H1 (cell line): ENCODE results near the gene PTGIS. TPM values are rescaled to one million over a fixed set of nuclear protein-coding genes. Genes with fewer than 3 reads are reported as not detected.

ENCODE experiments used
- CTCF ChIA-PET: fragments of 300-600 bp; sonication (Branson Sonifier 250); formaldehyde crosslinking; loops from one replicate; lab custom pipeline; 2021; ENCODE audit not compliant: partially characterized antibody; lab: Charles Lee
- POLR2A ChIA-PET: fragments of 300-600 bp; sonication (Branson Sonifier 250); formaldehyde crosslinking; loops from one replicate; lab custom pipeline; 2021; ENCODE audit warnings: inconsistent platforms; ENCODE audit not compliant: partially characterized antibody; lab: Charles Lee
- DNase-seq, 2 experiments: peaks; one replicate each; pipeline versions ENCODE4 v3.0.0 to v3.0.0-alpha.2; 2010 to 2022; ENCODE audit warnings: low spot score in 2 of 2, low read depth in 1 of 2, mixed read lengths in 1 of 2
- FAIRE-seq: peaks from 2 replicates; lab custom pipeline; 2011; peaks lifted over from hg19 to GRCh38; lab: Jason Lieb, UNC
- H2AFZ ChIP-seq: 2 replicates; pipeline ENCODE4 v1.8.1; 2012; ENCODE audit warnings: low read length, inconsistent platforms
- H2AK5ac ChIP-seq: 2 replicates; pipeline ENCODE4 v1.6.1; 2013; ENCODE audit warnings: low read depth, low read length
- H2BK120ac ChIP-seq: replicated peaks from 2 replicates; pipeline ENCODE3; 2013; ENCODE audit warnings: low read depth, low read length, inconsistent platforms
- H2BK12ac ChIP-seq: 2 replicates; pipeline ENCODE4 v1.6.1; 2013; ENCODE audit warnings: low read depth, low read length
- H2BK15ac ChIP-seq: 2 replicates; pipeline ENCODE4 v1.6.1; 2013; ENCODE audit warnings: low read length
- H2BK20ac ChIP-seq: 2 replicates; pipeline ENCODE4 v1.6.1; 2013; ENCODE audit warnings: low read length
- H2BK5ac ChIP-seq: 2 replicates; pipeline ENCODE4 v1.6.1; 2013; ENCODE audit warnings: low read depth, low read length
- H3K14ac ChIP-seq: 2 replicates; pipeline ENCODE4 v1.6.1; 2013; ENCODE audit warnings: inconsistent platforms; ENCODE audit not compliant: insufficient read length
- H3K18ac ChIP-seq: 2 replicates; pipeline ENCODE4 v1.6.1; 2013; ENCODE audit warnings: low read length; ENCODE audit errors: extremely low read depth
- H3K23ac ChIP-seq: 2 replicates; pipeline ENCODE4 v1.6.1; 2013; ENCODE audit warnings: inconsistent platforms; ENCODE audit not compliant: insufficient read length
- H3K23me2 ChIP-seq: 2 replicates; pipeline ENCODE4 v1.6.1; 2013; ENCODE audit warnings: low read depth, low read length
- H3K27ac ChIP-seq: 2 replicates; pipeline ENCODE4 v1.6.1; 2011; ENCODE audit warnings: low read depth, low read length, inconsistent platforms
- H3K27me3 ChIP-seq, 4 experiments: replicated peaks in 1 of 4; 1 replicate in 1 of 4; 2 replicates in 3 of 4; pipeline versions ENCODE4 v1.6.1 to v1.8.1; 2011 to 2013; ENCODE audit warnings: low read length in 3 of 4, mild to moderate bottlenecking in 3 of 4, inconsistent platforms in 2 of 4, mixed read lengths in 2 of 4, moderate library complexity in 1 of 4; ENCODE audit not compliant: control insufficient read depth in 3 of 4, insufficient read depth in 3 of 4; ENCODE audit errors: extremely low read depth in 1 of 4
- H3K36me3 ChIP-seq, 4 experiments: 2 replicates each; pipeline versions ENCODE4 v1.6.1 to v1.8.1; 2011 to 2013; ENCODE audit warnings: mild to moderate bottlenecking in 4 of 4, low read length in 3 of 4, moderate library complexity in 2 of 4, control low read depth in 1 of 4, inconsistent platforms in 1 of 4; ENCODE audit not compliant: insufficient read depth in 4 of 4, control insufficient read depth in 2 of 4
- H3K4ac ChIP-seq: replicated peaks from 2 replicates; pipeline ENCODE3; 2013; ENCODE audit warnings: low read length, low read depth, mixed read lengths, inconsistent platforms; ENCODE audit not compliant: insufficient read length
- H3K4me1 ChIP-seq, 4 experiments: replicated peaks in 1 of 4; 1 replicate in 1 of 4; 2 replicates in 3 of 4; pipeline versions ENCODE4 v1.6.1 to v1.8.1; 2011 to 2013; ENCODE audit warnings: low read length in 3 of 4, inconsistent platforms in 2 of 4, mixed read lengths in 1 of 4; ENCODE audit not compliant: insufficient read depth in 4 of 4, control insufficient read depth in 3 of 4
- H3K4me2 ChIP-seq, 2 experiments: 2 replicates each; pipeline versions ENCODE4 v1.6.1 to v1.8.1; 2011 to 2013; ENCODE audit warnings: low read depth in 2 of 2, low read length in 2 of 2, control low read depth in 1 of 2, inconsistent platforms in 1 of 2, mild to moderate bottlenecking in 1 of 2; ENCODE audit not compliant: insufficient read depth in 1 of 2
- H3K4me3 ChIP-seq, 4 experiments: fragments of 200-600, 300-600 bp in 1 of 4; sonication (generic), shearing (Covaris generic), sonication (Bioruptor Twin) in 1 of 4; 2 replicates each; pipeline versions ENCODE4 v1.5.1 to v1.8.1; 2011 to 2016; ENCODE audit warnings: low read length in 4 of 4, low read depth in 3 of 4, control low read depth in 2 of 4, inconsistent platforms in 2 of 4, mild to moderate bottlenecking in 2 of 4, mixed read lengths in 1 of 4, moderate library complexity in 1 of 4; ENCODE audit not compliant: insufficient read depth in 2 of 4; ENCODE audit errors: extremely low read depth in 1 of 4
- H3K56ac ChIP-seq: replicated peaks from 2 replicates; pipeline ENCODE3; 2013; ENCODE audit warnings: low read depth, mild to moderate bottlenecking, mixed read lengths, low read length, inconsistent platforms; ENCODE audit not compliant: insufficient read length
- H3K79me1 ChIP-seq: 2 replicates; pipeline ENCODE4 v1.6.1; 2013; ENCODE audit warnings: low read depth, low read length, control low read depth
- H3K79me2 ChIP-seq, 2 experiments: 2 replicates each; pipeline versions ENCODE4 v1.6.1 to v1.8.1; 2012 to 2013; ENCODE audit warnings: low read length in 2 of 2, mild to moderate bottlenecking in 2 of 2, inconsistent platforms in 1 of 2; ENCODE audit not compliant: insufficient read depth in 2 of 2, control insufficient read depth in 1 of 2
- H3K9ac ChIP-seq, 4 experiments: replicated peaks in 1 of 4; 1 replicate in 1 of 4; 2 replicates in 3 of 4; pipeline versions ENCODE4 v1.6.1 to v1.8.1; 2011 to 2013; ENCODE audit warnings: low read depth in 3 of 4, low read length in 3 of 4, control low read depth in 2 of 4, mild to moderate bottlenecking in 2 of 4, moderate library complexity in 2 of 4, inconsistent platforms in 1 of 4; ENCODE audit errors: extremely low read depth in 1 of 4
- H3K9me3 ChIP-seq, 2 experiments: 2 replicates each; pipeline versions ENCODE4 v1.6.1 to v1.8.1; 2012 to 2013; ENCODE audit warnings: mild to moderate bottlenecking in 2 of 2, moderate library complexity in 2 of 2, control low read depth in 1 of 2, inconsistent platforms in 1 of 2, low read depth in 1 of 2, low read length in 1 of 2, mixed read lengths in 1 of 2; ENCODE audit not compliant: insufficient read depth in 2 of 2
- H4K20me1 ChIP-seq, 2 experiments: replicated peaks in 1 of 2; 2 replicates each; pipeline versions ENCODE3 to v1.8.1; 2011 to 2013; ENCODE audit warnings: inconsistent platforms in 2 of 2, low read length in 2 of 2, mild to moderate bottlenecking in 1 of 2; ENCODE audit not compliant: insufficient read depth in 2 of 2, control insufficient read depth in 1 of 2
- H4K5ac ChIP-seq: 2 replicates; pipeline ENCODE4 v1.6.1; 2013; ENCODE audit warnings: low read length, low read depth, mixed read lengths, inconsistent platforms; ENCODE audit not compliant: insufficient read length
- H4K8ac ChIP-seq: 2 replicates; pipeline ENCODE4 v1.8.0; 2013; ENCODE audit warnings: mild to moderate bottlenecking, moderate library complexity, low read length, inconsistent platforms; ENCODE audit not compliant: insufficient read depth; ENCODE audit errors: extremely low read depth
- H4K91ac ChIP-seq: replicated peaks from 2 replicates; pipeline ENCODE3; 2013; ENCODE audit warnings: low read length, mixed read lengths, inconsistent platforms; ENCODE audit not compliant: insufficient read length
- MAX ChIP-seq: IDR thresholded peaks from 2 replicates; pipeline ENCODE4 v1.6.1; 2012; ENCODE audit warnings: inconsistent platforms
- RAD21 ChIP-seq, 2 experiments: IDR thresholded peaks in 1 of 2; conservative IDR thresholded peaks in 1 of 2; 2 replicates each; pipeline ENCODE4 v1.6.1; 2011; ENCODE audit warnings: low read depth in 2 of 2, low read length in 2 of 2, improper control_type of control experiment in 1 of 2, inconsistent platforms in 1 of 2, mild to moderate bottlenecking in 1 of 2, moderate library complexity in 1 of 2
- RFX5 ChIP-seq: IDR thresholded peaks from 2 replicates; pipeline ENCODE4 v1.6.1; 2011; ENCODE audit warnings: low read depth, low read length, improper control_type of control experiment, borderline replicate concordance
- SIRT6 ChIP-seq: IDR thresholded peaks from one replicate; pipeline ENCODE4 v1.7.1; 2012; ENCODE audit warnings: low read length, inconsistent platforms
- SRF ChIP-seq: IDR thresholded peaks from 2 replicates; pipeline ENCODE4 v1.6.1; 2011; ENCODE audit warnings: mild to moderate bottlenecking, low read depth, low read length, moderate library complexity
- TBP ChIP-seq: IDR thresholded peaks from 2 replicates; pipeline ENCODE4 v1.6.1; 2011; ENCODE audit warnings: low read depth, low read length, improper control_type of control experiment
- WGBS, 2 experiments: shearing (Covaris generic) in 1 of 2; methylation state at CpG; one replicate each; pipeline versions ENCODE4 v1.1.6 to v1.1.7; 2013 to 2015; ENCODE audit warnings: low lambda C conversion rate in 2 of 2, mixed read lengths in 2 of 2, inconsistent platforms in 1 of 2, low coverage in 1 of 2, missing lambda C conversion rate in 1 of 2; ENCODE audit not compliant: insufficient replicate concordance in 2 of 2, insufficient coverage in 1 of 2, insufficient read length in 1 of 2; ENCODE audit errors: extremely low coverage in 1 of 2, missing lambda C conversion rate in 1 of 2; 5-methylcytosine and 5-hydroxymethylcytosine counted together
- polyA plus RNA-seq, 7 experiments: library from polyadenylated mRNA; depleted of rRNA in 3 of 7; stranded (reverse) in 5 of 7; unstranded in 2 of 7; fragments of >200 nt in 5 of 7; fragments of 200-250 nt in 2 of 7; gene quantifications; 1 replicate in 5 of 7; 2 replicates in 1 of 7; 4 replicates in 1 of 7; pipeline versions ENCODE4 v1.2.1 to v1.2.3, GENCODE V29; 2011 to 2013; ENCODE audit warnings: missing spikeins in 2 of 7, mixed read lengths in 2 of 7
- total RNA-seq: library from RNA; stranded (reverse); fragmentation: NEBNext Ultra II Directional; extraction: Animal tissue kit (Norgen Biotek cat#: 25700); gene quantifications from 2 replicates; pipeline ENCODE4 v1.2.1, GENCODE V29; 2021
- TF ChIP-seq, protein P1 (sequence below): IDR thresholded peaks from 2 replicates; pipeline ENCODE4 v1.6.1; 2011; ENCODE audit warnings: low read length, improper control_type of control experiment

Gene PTGIS
- total and polyA plus RNA-seq, 2 of the 8 experiments (the other 6 are each of a cell fraction or from before 2014, with no cell fraction given), result 29.9 to 35.5 TPM

DNA sequence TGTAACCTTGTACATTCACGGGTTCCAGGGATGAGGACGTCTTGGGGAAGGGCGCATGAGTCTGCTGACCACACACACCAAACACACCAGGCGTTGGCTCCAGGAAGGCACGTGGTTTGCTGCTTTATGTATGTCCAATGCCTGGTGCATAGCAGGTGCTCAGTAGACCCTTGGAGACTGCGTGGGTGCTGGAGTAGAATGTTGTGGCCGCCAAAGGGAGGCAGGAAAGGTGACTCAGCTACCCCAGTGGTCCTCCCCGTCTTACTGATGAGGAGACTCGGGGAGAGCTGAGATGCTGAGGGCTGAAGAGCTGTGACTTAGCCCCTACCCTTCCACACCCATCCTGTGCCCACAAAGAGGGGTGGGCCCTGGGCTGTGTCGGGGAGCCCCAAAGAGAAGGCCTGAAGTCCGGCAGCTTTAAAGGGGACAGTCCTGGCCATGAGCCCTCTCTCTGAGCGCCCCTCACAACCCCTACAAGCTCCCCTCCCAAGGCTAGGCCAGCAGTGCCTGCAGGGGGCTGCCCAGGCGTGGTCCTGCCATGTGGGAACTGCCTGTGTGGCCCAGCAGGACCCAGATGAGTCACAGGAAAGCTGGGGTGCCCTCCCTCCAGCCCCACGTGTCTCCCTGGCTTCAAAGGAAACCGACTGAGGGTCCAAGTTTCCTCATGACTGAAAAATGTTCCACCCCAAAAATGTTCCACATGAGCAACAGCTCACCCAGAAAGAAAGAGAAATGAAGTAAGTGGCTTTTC, 28.0 kb upstream of the PTGIS start:
- no peak overlapping the region for H3K23ac ChIP-seq
- H2BK12ac ChIP-seq, result no peak overlapping the region
- no peaks in the 10 kb centered on the region for H3K79me1 ChIP-seq
- FAIRE-seq, result no peak
- H4K20me1 ChIP-seq, result peaks cover 0 to 3% of the 10 kb centered on the region in 2 experiments
- no peak overlapping the region for H3K4ac ChIP-seq
- H3K4me3 ChIP-seq, result no peak overlapping the region
- TF ChIP-seq SRF (no peak), TBP (no peak), RFX5 (no peak), MAX (no peak), SIRT6 (no peak), RAD21 (IDR thresholded peaks at IDR 0.05 in 1 of 2, conservative IDR thresholded peaks at IDR 0.05 in 1 of 2; ENCODE audit: low read depth in 2 of 2, low read length in 2 of 2) (no peak)
- TF ChIP-seq, protein P1, sequence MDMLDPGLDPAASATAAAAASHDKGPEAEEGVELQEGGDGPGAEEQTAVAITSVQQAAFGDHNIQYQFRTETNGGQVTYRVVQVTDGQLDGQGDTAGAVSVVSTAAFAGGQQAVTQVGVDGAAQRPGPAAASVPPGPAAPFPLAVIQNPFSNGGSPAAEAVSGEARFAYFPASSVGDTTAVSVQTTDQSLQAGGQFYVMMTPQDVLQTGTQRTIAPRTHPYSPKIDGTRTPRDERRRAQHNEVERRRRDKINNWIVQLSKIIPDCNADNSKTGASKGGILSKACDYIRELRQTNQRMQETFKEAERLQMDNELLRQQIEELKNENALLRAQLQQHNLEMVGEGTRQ, result no peak
- H3K23me2 ChIP-seq, result peaks cover 7% of the 10 kb centered on the region; the same call in 1 of the 2 replicates
- WGBS, 2 experiments, result 87% methylated on average over 15 of the region's 15 CpGs; no CpG with 5 or more reads in 1 of the 2 experiments
- H2BK120ac ChIP-seq, result no peak overlapping the region
- no peak overlapping the region for H2BK20ac ChIP-seq
- H2AFZ ChIP-seq, result no peak overlapping the region
- no peak for DNase-seq
- H3K9ac ChIP-seq, result no peak overlapping the region
- no peaks in the 10 kb centered on the region for H3K27me3 ChIP-seq
- POLR2A ChIA-PET, result interaction anchor here (1.3 kb wide), 1 partner anchor 8 kb away, joined by 3 read pairs; no protein-coding TSS in a partner anchor
- no peak overlapping the region for H3K56ac ChIP-seq
- no peak overlapping the region for H4K91ac ChIP-seq
- CTCF ChIA-PET, result interaction anchor here (0.8 to 23.7 kb wide), 8 partner anchors 8 to 293 kb away, joined by 3 to 665 read pairs (median 4); no protein-coding TSS in a partner anchor
- no peak overlapping the region for H2BK5ac ChIP-seq
- H3K4me2 ChIP-seq, result no peak overlapping the region
- no peak overlapping the region for H3K27ac ChIP-seq
- no peak overlapping the region for H2AK5ac ChIP-seq
- H3K36me3 ChIP-seq, result no peaks in the 10 kb centered on the region
- no peak overlapping the region for H4K5ac ChIP-seq
- H3K79me2 ChIP-seq, result no peaks in the 10 kb centered on the region
- H3K14ac ChIP-seq, result no peak overlapping the region
- H3K9me3 ChIP-seq, result no peaks in the 10 kb centered on the region
- H3K18ac ChIP-seq, result no peak overlapping the region
- peak overlapping the region; percentile 36; the same call in 1 of the 2 replicates for H4K8ac ChIP-seq
- H2BK15ac ChIP-seq, result no peak overlapping the region; the same call in 1 of the 2 replicates
- no peaks in the 10 kb centered on the region; a peak in 1 of 7 replicates for H3K4me1 ChIP-seq
